Spleen (tissue), 11 donors: Measurements from ENCODE around the gene ARSK. TPM values are rescaled to one million over a fixed set of nuclear protein-coding genes. Genes with fewer than 3 reads are reported as not detected.

Source experiments
- DNase-seq: peaks from one replicate; pipeline ENCODE4 v3.0.0-alpha.2; 2020
- H3K27ac ChIP-seq, 8 donors: fragments of 200-600 bp; sonication (generic) in 7 of 8; 1 replicate in 4 of 8; 2 replicates in 4 of 8; pipeline versions ENCODE4 v1.5.0 to v1.8.0; 2016 to 2021; ENCODE audit warnings: inconsistent platforms in 4 of 8, mild to moderate bottlenecking in 4 of 8, moderate library complexity in 1 of 8
- H3K27me3 ChIP-seq, 7 donors: fragments of 200-600 bp; sonication (generic) in 6 of 7; replicated peaks in 1 of 7; 1 replicate in 4 of 7; 2 replicates in 3 of 7; pipeline versions ENCODE4 v1.5.0 to v1.8.0; 2016 to 2021; ENCODE audit warnings: inconsistent platforms in 3 of 7, mild to moderate bottlenecking in 1 of 7
- H3K36me3 ChIP-seq, 6 donors: fragments of 200-600 bp; sonication (generic) in 5 of 6; 1 replicate in 4 of 6; 2 replicates in 2 of 6; pipeline versions ENCODE4 v1.5.0 to v1.8.0; 2016 to 2021; ENCODE audit warnings: inconsistent platforms in 2 of 6
- H3K4me1 ChIP-seq, 6 donors: fragments of 200-600 bp; sonication (generic) in 5 of 6; 1 replicate in 3 of 6; 2 replicates in 3 of 6; pipeline versions ENCODE4 v1.5.0 to v1.8.0; 2016 to 2021; ENCODE audit warnings: inconsistent platforms in 3 of 6
- H3K4me3 ChIP-seq, 8 donors: fragments of 200-600 bp; sonication (generic) in 7 of 8; 1 replicate in 4 of 8; 2 replicates in 4 of 8; pipeline versions ENCODE4 v1.5.0 to v1.8.0; 2016 to 2021; ENCODE audit warnings: inconsistent platforms in 4 of 8, mild to moderate bottlenecking in 4 of 8, moderate library complexity in 2 of 8
- H3K9me3 ChIP-seq, 8 donors: fragments of 200-600 bp; sonication (generic) in 7 of 8; 1 replicate in 4 of 8; 2 replicates in 4 of 8; pipeline versions ENCODE4 v1.5.0 to v1.8.0; 2016 to 2021; ENCODE audit warnings: inconsistent platforms in 4 of 8
- POLR2A ChIP-seq, 3 donors: fragments of 450-650 bp; IDR thresholded peaks; one replicate each; pipeline ENCODE4 v1.5.1; 2017; ENCODE audit warnings: antibody characterized with exemption in 3 of 3, mild to moderate bottlenecking in 1 of 3
- POLR2AphosphoS5 ChIP-seq, 3 donors: sonication (generic); formaldehyde crosslinking; IDR thresholded peaks; one replicate each; pipeline ENCODE4 v1.5.1; 2017; ENCODE audit warnings: antibody characterized with exemption in 3 of 3
- WGBS, 5 donors: extraction: QIAGEN DNeasy Blood & Tissue Kit in 3 of 5; methylation state at CpG; one replicate each; pipeline versions ENCODE4 v1.1.5 to v1.1.7; 2013 to 2018; 5-methylcytosine and 5-hydroxymethylcytosine counted together
- intact Hi-C: fragments of 100-400 bp; cut with DNase I; formaldehyde crosslinking; loops from one replicate; pipeline ENCODE4 v1.15.0; 2023; ENCODE audit warnings: low total_unique reads
- polyA plus RNA-seq, 3 donors: library from polyadenylated mRNA; stranded (reverse); fragments of 200-250 nt; gene quantifications; one replicate each; pipeline ENCODE4 v1.2.1, GENCODE V29; 2013
- total RNA-seq, 7 donors: library from RNA; depleted of rRNA in 3 of 7; stranded (reverse); fragments of >200 nt in 3 of 7; fragmentation: NEBNext Ultra II Directional in 4 of 7; extraction: Animal tissue kit (Norgen Biotek cat#: 25700) in 4 of 7; gene quantifications; one replicate each; pipeline versions ENCODE4 v1.1.0 to v1.2.1, GENCODE V29; 2016 to 2021
- TF ChIP-seq, protein P1 (sequence below), 11 experiments: fragments of 200-600 bp in 7 of 11; fragments of 450-650 bp in 4 of 11; sonication (generic) in 4 of 11; IDR thresholded peaks in 8 of 11; conservative IDR thresholded peaks in 3 of 11; 1 replicate in 7 of 11; 2 replicates in 4 of 11; pipeline versions ENCODE4 v1.4.0 to v1.8.0; 2016 to 2021; ENCODE audit warnings: antibody characterized with exemption in 11 of 11, inconsistent platforms in 4 of 11, mild to moderate bottlenecking in 1 of 11
- donor health status: healthy with polysubstance abuse.
- donor health status: DM: no; HTN: no; CAD: no; lungs with moderate emphysema.
- donor health status: DM: no; HTN: no; CAD: no.
- donor health status: Bipolar disorder and iron deficiency.
- donor health status: healthy.
- donor health status: DM: no; HTN: no; CAD: no.
- donor health status: DM: yes; HTN: yes; CAD: no.

Gene ARSK
- total and polyA plus RNA-seq, 10 donors = 1.6 to 7.9 (median 3.2) TPM

DNA sequence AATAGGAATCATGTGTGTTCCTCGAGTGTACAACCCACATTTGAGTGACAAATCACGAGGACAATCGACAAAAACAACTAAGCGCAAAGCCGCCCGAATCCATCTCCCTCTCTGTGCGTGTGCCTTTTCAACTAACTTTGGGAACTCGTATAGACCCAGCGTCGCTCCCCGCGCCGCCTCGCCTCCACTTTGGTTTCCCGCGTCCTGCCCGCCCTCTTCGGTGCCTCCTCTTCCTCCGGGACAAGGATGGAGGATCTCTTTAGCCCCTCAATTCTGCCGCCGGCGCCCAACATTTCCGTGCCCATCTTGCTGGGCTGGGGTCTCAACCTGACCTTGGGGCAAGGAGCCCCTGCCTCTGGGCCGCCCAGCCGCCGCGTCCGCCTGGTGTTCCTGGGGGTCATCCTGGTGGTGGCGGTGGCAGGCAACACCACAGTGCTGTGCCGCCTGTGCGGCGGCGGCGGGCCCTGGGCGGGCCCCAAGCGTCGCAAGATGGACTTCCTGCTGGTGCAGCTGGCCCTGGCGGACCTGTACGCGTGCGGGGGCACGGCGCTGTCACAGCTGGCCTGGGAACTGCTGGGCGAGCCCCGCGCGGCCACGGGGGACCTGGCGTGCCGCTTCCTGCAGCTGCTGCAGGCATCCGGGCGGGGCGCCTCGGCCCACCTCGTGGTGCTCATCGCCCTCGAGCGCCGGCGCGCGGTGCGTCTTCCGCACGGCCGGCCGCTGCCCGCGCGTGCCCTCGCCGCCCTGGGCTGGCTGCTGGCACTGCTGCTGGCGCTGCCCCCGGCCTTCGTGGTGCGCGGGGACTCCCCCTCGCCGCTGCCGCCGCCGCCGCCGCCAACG is 65.3 kb downstream of the ARSK start, which contains the start of gene GPR150:
Gene GPR150 (plus strand): TSS at position 58 of the 840 bp plus-strand sequence. CDS start 189 bp downstream, at position 247.
- 0 to 1% (median 1%) methylated on average over 38 to 85 of the region's 85 CpGs for WGBS, 5 donors
- peaks cover 0 to 22% (median 0%) of the 10 kb centered on the region in 7 donors for H3K27me3 ChIP-seq
- peak within 1 kb of the TSS; percentile 60 to 74 (median 68) for H3K4me3 ChIP-seq
- peak within 1 kb of the TSS in 6 of 8 donors; percentile 44 to 72 (median 62) for H3K27ac ChIP-seq
- H3K36me3 ChIP-seq = no peaks in the 10 kb centered on the region
- TF ChIP-seq POLR2AphosphoS5 (IDR thresholded peaks at IDR 0.05) = peak in 2 of 3 donors; percentile 52 to 75
- TF ChIP-seq, protein P1, sequence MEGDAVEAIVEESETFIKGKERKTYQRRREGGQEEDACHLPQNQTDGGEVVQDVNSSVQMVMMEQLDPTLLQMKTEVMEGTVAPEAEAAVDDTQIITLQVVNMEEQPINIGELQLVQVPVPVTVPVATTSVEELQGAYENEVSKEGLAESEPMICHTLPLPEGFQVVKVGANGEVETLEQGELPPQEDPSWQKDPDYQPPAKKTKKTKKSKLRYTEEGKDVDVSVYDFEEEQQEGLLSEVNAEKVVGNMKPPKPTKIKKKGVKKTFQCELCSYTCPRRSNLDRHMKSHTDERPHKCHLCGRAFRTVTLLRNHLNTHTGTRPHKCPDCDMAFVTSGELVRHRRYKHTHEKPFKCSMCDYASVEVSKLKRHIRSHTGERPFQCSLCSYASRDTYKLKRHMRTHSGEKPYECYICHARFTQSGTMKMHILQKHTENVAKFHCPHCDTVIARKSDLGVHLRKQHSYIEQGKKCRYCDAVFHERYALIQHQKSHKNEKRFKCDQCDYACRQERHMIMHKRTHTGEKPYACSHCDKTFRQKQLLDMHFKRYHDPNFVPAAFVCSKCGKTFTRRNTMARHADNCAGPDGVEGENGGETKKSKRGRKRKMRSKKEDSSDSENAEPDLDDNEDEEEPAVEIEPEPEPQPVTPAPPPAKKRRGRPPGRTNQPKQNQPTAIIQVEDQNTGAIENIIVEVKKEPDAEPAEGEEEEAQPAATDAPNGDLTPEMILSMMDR (IDR thresholded peaks at IDR 0.05 in 8 of 11, conservative IDR thresholded peaks at IDR 0.05 in 3 of 11) = peak in 2 of 11 experiments; percentile 6 to 30
- no peak for TF ChIP-seq POLR2A (IDR thresholded peaks at IDR 0.05)
- H3K4me1 ChIP-seq = peaks cover 7 to 42% (median 34%) of the 10 kb centered on the region in 6 donors
- intact Hi-C loops = no loop called here
- DNase-seq = peak; percentile 94
- H3K9me3 ChIP-seq = no peaks in the 10 kb centered on the region

DNA sequence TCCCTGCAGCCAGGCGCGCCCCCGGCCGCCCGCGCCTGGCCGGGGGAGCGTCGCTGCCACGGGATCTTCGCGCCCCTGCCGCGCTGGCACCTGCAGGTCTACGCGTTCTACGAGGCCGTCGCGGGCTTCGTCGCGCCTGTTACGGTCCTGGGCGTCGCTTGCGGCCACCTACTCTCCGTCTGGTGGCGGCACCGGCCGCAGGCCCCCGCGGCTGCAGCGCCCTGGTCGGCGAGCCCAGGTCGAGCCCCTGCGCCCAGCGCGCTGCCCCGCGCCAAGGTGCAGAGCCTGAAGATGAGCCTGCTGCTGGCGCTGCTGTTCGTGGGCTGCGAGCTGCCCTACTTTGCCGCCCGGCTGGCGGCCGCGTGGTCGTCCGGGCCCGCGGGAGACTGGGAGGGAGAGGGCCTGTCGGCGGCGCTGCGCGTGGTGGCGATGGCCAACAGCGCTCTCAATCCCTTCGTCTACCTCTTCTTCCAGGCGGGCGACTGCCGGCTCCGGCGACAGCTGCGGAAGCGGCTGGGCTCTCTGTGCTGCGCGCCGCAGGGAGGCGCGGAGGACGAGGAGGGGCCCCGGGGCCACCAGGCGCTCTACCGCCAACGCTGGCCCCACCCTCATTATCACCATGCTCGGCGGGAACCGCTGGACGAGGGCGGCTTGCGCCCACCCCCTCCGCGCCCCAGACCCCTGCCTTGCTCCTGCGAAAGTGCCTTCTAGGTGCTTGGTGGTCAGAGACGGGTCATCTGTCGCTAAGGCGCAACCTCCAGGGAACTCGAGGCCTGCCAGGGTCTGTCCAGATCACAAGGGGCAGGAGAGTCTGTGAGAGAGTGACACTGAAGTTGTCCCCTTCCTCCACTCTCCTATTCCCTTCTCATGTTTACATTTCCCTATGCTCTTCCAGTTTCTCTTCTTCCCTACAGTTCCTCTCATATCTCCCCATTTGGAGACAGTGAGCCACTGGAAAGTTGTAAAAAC is 66.3 kb downstream of the ARSK start:
- Histone ChIP-seq H3K4me3 (peak overlapping the region; percentile 53 to 74 (median 68)), H3K9me3 (no peaks in the 10 kb centered on the region), H3K36me3 (no peaks in the 10 kb centered on the region), H3K27me3 (peaks cover 0 to 22% (median 0%) of the 10 kb centered on the region in 7 donors), H3K4me1 (peaks cover 7 to 42% (median 34%) of the 10 kb centered on the region in 6 donors), H3K27ac (peak overlapping the region in 6 of 8 donors; percentile 44 to 72 (median 62))
- peak; percentile 84 for DNase-seq
- TF ChIP-seq POLR2A (IDR thresholded peaks at IDR 0.05) (no peak), POLR2AphosphoS5 (IDR thresholded peaks at IDR 0.05) (peak; percentile 23 to 73 (median 50))
- intact Hi-C loops = no loop called here
- WGBS, 5 donors = 3 to 12% (median 4%) methylated on average over 18 to 92 of the region's 92 CpGs

DNA sequence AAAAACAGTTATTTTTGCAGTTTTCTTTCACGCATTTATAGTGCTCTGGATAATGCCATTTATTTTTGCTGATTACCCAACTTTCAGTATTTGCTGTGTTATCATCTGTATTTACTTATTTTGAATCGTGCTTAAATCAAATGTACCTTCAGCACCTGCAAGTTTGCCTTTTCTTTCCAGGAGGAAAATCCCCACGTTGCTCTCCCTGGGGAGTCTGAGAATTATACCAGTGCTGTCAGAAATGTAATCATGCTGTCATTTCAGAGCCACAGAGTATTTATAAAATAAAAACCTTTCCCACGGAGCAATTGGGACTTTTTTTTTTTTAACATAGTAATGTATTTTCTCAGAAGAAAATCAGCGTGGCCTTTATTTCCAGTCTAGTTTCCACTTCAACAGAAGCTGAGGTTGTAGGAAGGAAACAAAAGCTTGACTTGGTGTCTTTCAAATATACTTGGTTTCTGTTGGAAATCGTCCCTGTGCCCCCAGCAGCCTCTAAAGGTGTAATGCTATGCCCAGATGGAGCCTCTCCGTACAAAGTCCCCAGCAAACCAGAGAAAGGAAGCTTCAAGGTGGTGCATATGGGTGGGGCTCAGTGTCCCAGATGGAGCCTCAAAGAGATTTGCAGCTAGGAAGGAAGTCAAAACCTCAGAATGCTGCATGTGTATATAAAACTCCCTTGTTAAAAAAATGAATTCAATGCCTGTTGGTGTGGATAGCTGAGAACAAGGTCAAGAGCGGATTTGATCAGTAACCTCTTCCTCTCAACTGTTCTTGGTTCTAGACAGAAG is 67.1 kb downstream of the ARSK start:
- intact Hi-C loops = no loop called here
- TF ChIP-seq, protein P1 (IDR thresholded peaks at IDR 0.05 in 8 of 11, conservative IDR thresholded peaks at IDR 0.05 in 3 of 11) = no peak
- no peak for TF ChIP-seq POLR2AphosphoS5 (IDR thresholded peaks at IDR 0.05)
- no peak for TF ChIP-seq POLR2A (IDR thresholded peaks at IDR 0.05)

More for the DNA sequence above, 67.1 kb downstream of the ARSK start:
- Histone ChIP-seq H3K36me3 (no peaks in the 10 kb centered on the region), H3K4me3 (peak overlapping the region in 4 of 8 donors; percentile 65 to 74 (median 70)), H3K9me3 (no peaks in the 10 kb centered on the region), H3K27ac (peak overlapping the region in 2 of 8 donors; percentile 68 to 72), H3K27me3 (peaks cover 0 to 22% (median 0%) of the 10 kb centered on the region in 7 donors), H3K4me1 (peaks cover 7 to 42% (median 34%) of the 10 kb centered on the region in 6 donors)
- no peak for DNase-seq
- 30 to 42% (median 33%) methylated on average over 8 of the region's 8 CpGs for WGBS, 5 donors
